ENCODE results near the gene ABCF2. TPM values are rescaled to one million over a fixed set of nuclear protein-coding genes. Genes with fewer than 3 reads are reported as not detected.

The ABCF2 gene
- total RNA-seq, 4 donors from 2014 or later, result 30.5 to 43.1 (median 36.5) TPM

DNA sequence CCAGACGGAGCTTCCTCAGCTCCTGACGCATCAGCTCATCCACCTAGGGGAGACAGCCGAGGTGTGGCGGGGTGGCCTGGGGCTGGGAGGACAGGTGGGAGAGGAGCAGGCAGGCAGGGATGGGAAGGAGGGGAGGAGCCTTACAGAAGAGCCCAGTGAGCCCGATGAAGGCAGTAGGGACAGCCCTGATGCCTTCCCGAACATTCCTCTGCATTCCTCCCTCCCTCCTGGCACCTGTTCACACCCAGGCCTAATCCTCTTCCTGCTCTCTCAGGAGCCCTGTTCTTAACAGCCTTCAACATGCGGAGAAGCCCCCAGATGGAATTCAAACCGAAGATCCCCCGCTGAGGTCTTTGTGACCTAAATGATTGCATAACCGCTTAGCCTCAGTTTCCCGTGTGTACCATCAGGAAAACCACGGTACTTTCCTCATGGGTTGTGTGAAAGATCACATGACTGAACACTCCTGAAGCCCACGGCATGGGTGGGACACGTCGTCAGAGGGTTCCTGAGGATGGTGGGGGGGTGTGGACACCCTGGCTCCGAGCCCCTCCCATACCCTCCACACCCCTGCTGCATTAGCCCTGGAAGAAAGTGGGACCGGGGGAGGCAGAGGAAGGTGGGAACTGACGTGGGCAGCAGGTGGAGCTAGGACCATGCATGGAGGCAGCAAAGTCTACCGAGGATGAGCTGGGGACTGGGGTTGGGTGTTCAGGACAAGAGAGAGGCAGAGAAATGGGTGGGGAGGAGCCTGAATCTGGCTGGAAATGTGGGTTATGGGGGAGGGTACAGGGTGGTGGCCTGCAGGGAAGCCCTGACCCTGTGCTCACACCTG lies 31.2 kb downstream of the ABCF2 start:
- no peak for ATAC-seq
- Histone ChIP-seq H3K4me1 (peaks cover 0 to 13% (median 0%) of the 10 kb centered on the region in 3 donors), H3K9me3 (no peaks in the 10 kb centered on the region), H3K27me3 (peaks cover 34% of the 10 kb centered on the region), H3K36me3 (no peaks in the 10 kb centered on the region), H3K27ac (no peak overlapping the region), H3K4me3 (no peak overlapping the region)
- TF ChIP-seq, protein P1, sequence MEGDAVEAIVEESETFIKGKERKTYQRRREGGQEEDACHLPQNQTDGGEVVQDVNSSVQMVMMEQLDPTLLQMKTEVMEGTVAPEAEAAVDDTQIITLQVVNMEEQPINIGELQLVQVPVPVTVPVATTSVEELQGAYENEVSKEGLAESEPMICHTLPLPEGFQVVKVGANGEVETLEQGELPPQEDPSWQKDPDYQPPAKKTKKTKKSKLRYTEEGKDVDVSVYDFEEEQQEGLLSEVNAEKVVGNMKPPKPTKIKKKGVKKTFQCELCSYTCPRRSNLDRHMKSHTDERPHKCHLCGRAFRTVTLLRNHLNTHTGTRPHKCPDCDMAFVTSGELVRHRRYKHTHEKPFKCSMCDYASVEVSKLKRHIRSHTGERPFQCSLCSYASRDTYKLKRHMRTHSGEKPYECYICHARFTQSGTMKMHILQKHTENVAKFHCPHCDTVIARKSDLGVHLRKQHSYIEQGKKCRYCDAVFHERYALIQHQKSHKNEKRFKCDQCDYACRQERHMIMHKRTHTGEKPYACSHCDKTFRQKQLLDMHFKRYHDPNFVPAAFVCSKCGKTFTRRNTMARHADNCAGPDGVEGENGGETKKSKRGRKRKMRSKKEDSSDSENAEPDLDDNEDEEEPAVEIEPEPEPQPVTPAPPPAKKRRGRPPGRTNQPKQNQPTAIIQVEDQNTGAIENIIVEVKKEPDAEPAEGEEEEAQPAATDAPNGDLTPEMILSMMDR (IDR thresholded peaks at IDR 0.05), result no peak
- TF ChIP-seq POLR2A (IDR thresholded peaks at IDR 0.05), result no peak
- TF ChIP-seq POLR2AphosphoS5 (IDR thresholded peaks at IDR 0.05), result no peak
- no peak for TF ChIP-seq EP300 (IDR thresholded peaks at IDR 0.05)
- 26 to 27% methylated on average over 2 to 4 of the region's 19 CpGs for WGBS, 2 donors (ENCODE audit: low coverage in 1 of 2)

DNA sequence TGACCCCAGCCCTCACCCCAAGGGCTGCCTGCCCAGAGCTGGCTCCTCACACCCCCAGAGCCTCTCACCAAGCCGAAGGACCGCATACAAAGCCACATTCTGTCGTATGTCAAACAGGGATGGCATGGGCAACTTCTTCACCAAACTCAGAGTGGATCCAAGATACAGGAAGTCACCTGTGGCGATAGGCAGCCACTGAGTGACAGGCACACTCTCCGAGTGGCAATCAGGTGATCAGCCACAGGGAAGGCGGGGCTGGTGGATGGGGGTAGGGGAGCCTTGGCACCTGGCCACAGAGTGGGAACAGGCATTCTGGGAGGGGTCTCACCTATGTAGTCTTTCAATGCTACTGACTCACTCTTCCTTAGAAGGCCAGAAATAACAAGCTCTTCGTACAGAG lies 32.8 kb downstream of the ABCF2 start:
- Histone ChIP-seq H3K36me3 (no peaks in the 10 kb centered on the region), H3K4me1 (peaks cover 0 to 4% (median 0%) of the 10 kb centered on the region in 3 donors), H3K9me3 (no peaks in the 10 kb centered on the region), H3K4me3 (no peak overlapping the region), H3K27me3 (peaks cover 34% of the 10 kb centered on the region), H3K27ac (no peak overlapping the region)
- 82% methylated on average over 3 of the region's 7 CpGs; no CpG with 5 or more reads in 1 of the 2 donors for WGBS, 2 donors (ENCODE audit: low coverage in 1 of 2)
- ATAC-seq, result no peak
- TF ChIP-seq POLR2AphosphoS5 (IDR thresholded peaks at IDR 0.05) (no peak), EP300 (IDR thresholded peaks at IDR 0.05) (no peak), POLR2A (IDR thresholded peaks at IDR 0.05) (no peak)
- TF ChIP-seq, protein P1 (IDR thresholded peaks at IDR 0.05), result no peak

DNA sequence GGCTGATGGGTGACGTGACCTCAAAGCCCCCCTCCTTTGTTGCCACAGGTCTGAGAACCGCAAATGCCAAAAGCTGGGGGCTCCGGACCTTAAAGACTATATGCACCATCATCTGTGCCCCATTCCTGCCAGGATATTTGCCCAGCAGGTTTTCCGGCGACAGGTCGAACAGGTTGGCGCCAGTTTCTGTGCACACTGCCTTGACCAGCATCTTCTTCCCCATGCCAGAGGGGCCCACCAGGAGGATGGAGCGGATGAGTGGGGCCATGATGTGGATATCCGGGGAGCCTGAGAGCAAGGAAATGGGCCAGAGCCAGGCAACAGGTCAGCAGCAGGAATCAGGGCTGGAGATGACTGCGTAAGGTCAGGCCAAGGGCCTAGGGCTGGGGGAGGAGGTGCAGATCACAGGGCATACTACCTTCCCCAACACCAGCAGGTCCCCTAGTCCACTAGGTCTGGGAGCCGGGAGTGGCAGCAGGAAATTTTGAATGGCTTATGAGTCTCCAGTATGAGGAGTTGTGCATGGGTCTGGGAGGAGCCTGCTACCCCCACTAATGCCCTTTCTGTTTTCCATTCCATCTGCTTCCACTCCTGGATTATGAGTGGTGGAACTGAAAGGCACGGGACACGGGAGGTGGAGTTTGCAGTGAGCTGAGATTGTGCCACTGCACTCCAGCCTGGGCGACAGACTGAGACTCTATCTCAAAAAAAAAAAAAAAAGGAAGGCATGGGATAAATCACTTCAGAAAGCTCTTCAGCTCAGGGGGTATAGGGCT lies 33.6 kb downstream of the ABCF2 start:
- WGBS, 2 donors (ENCODE audit: low coverage in 1 of 2), result 80 to 100% methylated on average over 1 to 3 of the region's 14 CpGs
- peaks cover 34% of the 10 kb centered on the region for H3K27me3 ChIP-seq
- H3K9me3 ChIP-seq, result no peaks in the 10 kb centered on the region
- H3K27ac ChIP-seq, result no peak overlapping the region
- no peaks in the 10 kb centered on the region for H3K4me1 ChIP-seq
- no peak for ATAC-seq
- no peak overlapping the region for H3K4me3 ChIP-seq
- TF ChIP-seq POLR2AphosphoS5 (IDR thresholded peaks at IDR 0.05) (no peak), POLR2A (IDR thresholded peaks at IDR 0.05) (no peak), EP300 (IDR thresholded peaks at IDR 0.05) (no peak)
- TF ChIP-seq, protein P1 (IDR thresholded peaks at IDR 0.05), result no peak
- no peaks in the 10 kb centered on the region for H3K36me3 ChIP-seq

DNA sequence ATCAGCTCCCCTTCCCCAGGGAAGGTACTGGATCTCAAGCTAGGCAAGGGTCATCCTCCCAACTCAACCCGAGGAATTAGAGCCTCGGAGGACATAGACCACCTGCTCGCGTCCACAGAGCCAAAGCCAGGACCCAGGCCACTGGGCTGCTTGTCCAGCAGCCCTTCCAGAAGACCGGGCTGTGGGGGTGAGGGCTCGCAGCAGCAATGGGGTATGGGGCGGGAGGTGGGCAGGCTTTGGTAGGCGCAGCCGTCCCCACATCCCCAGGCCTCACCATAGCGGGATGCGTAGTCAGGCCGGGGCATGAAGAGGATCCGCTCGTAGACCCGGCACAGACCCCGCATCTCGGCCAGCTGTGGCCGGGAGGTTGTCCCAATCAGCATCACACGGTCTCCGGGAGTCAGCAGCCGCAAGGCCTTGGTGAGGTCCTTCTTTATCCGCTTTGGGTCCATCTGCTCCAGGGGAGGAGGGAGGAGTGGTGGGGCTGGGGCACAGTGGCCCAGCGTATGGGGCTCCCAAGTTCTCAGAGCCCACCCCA lies 34.9 kb downstream of the ABCF2 start:
- Histone ChIP-seq H3K9me3 (no peaks in the 10 kb centered on the region), H3K4me3 (no peak overlapping the region), H3K27ac (no peak overlapping the region), H3K36me3 (no peaks in the 10 kb centered on the region), H3K27me3 (peaks cover 34% of the 10 kb centered on the region), H3K4me1 (no peaks in the 10 kb centered on the region)
- TF ChIP-seq POLR2AphosphoS5 (IDR thresholded peaks at IDR 0.05) (no peak), EP300 (IDR thresholded peaks at IDR 0.05) (no peak), POLR2A (IDR thresholded peaks at IDR 0.05) (no peak)
- TF ChIP-seq, protein P1 (IDR thresholded peaks at IDR 0.05), result no peak
- no peak for ATAC-seq
- WGBS, 2 donors (ENCODE audit: low coverage in 1 of 2), result no CpG with 5 or more reads among the region's 23 CpGs

All from gastroesophageal sphincter (tissue), 4 donors.